Activated CD4-positive, alpha-beta T cell treated with anti-CD3 and anti-CD28 coated beads for 1 hour (primary cell): ENCODE results near the gene PLCH2.

Experiments used
- DNase-seq: peaks from one replicate; pipeline ENCODE4 v3.0.0-alpha.2; 2020

PLCH2 gene

GRCh38 chr1:2479186-2479585, 3.1 kb downstream of the PLCH2 start:
- no peak for DNase-seq

GRCh38 chr1:2479618-2480017, 3.5 kb downstream of the PLCH2 start:
- no peak for DNase-seq

GRCh38 chr1:2480236-2480985, 4.3 kb downstream of the PLCH2 start:
- DNase-seq = no peak

GRCh38 chr1:2480986-2481364, 4.9 kb downstream of the PLCH2 start:
- no peak for DNase-seq

- DNase-seq = no peak
Measured at GRCh38 chr1:2481885-2482284, 5.8 kb downstream of the PLCH2 start.

GRCh38 chr1:2482588-2482987, 6.5 kb downstream of the PLCH2 start:
- DNase-seq = no peak

GRCh38 chr1:2483026-2483425, 6.9 kb downstream of the PLCH2 start:
- no peak for DNase-seq

GRCh38 chr1:2483970-2484369, 7.9 kb downstream of the PLCH2 start:
- DNase-seq = no peak

GRCh38 chr1:2486041-2486440, 10.0 kb downstream of the PLCH2 start:
- DNase-seq = no peak

- no peak for DNase-seq
Measured at GRCh38 chr1:2486558-2486957, 10.5 kb downstream of the PLCH2 start.

- no peak for DNase-seq
Measured at GRCh38 chr1:2488688-2489087, 12.6 kb downstream of the PLCH2 start.

GRCh38 chr1:2489615-2490014, 13.5 kb downstream of the PLCH2 start:
- no peak for DNase-seq

GRCh38 chr1:2492091-2492490, 16.0 kb downstream of the PLCH2 start:
- DNase-seq = no peak

GRCh38 chr1:2493218-2493617, 17.1 kb downstream of the PLCH2 start:
- DNase-seq = no peak

GRCh38 chr1:2493691-2494322, 17.7 kb downstream of the PLCH2 start:
- no peak for DNase-seq

- DNase-seq = no peak
Measured at GRCh38 chr1:2494323-2494693, 18.2 kb downstream of the PLCH2 start.

- DNase-seq = no peak
Measured at GRCh38 chr1:2495026-2495425, 18.9 kb downstream of the PLCH2 start.

GRCh38 chr1:2495546-2495945, 19.5 kb downstream of the PLCH2 start:
- DNase-seq = no peak

GRCh38 chr1:2496087-2496622, 20.1 kb downstream of the PLCH2 start:
- DNase-seq = no peak

GRCh38 chr1:2496746-2497145, 20.7 kb downstream of the PLCH2 start:
- no peak for DNase-seq

GRCh38 chr1:2497891-2498290, 21.8 kb downstream of the PLCH2 start:
- no peak for DNase-seq

- no peak for DNase-seq
Measured at GRCh38 chr1:2498648-2499047, 22.6 kb downstream of the PLCH2 start.

GRCh38 chr1:2499260-2499659, 23.2 kb downstream of the PLCH2 start:
- DNase-seq = no peak

GRCh38 chr1:2499986-2500596, 24.0 kb downstream of the PLCH2 start:
- no peak for DNase-seq
